Fibroblast of skin of right biceps (primary cell): ENCODE data around the gene PDIA5.

Source experiments
- DNase-seq: peaks from one replicate; pipeline ENCODE4 v3.0.0-alpha.2; 2013

PDIA5 gene

DNA sequence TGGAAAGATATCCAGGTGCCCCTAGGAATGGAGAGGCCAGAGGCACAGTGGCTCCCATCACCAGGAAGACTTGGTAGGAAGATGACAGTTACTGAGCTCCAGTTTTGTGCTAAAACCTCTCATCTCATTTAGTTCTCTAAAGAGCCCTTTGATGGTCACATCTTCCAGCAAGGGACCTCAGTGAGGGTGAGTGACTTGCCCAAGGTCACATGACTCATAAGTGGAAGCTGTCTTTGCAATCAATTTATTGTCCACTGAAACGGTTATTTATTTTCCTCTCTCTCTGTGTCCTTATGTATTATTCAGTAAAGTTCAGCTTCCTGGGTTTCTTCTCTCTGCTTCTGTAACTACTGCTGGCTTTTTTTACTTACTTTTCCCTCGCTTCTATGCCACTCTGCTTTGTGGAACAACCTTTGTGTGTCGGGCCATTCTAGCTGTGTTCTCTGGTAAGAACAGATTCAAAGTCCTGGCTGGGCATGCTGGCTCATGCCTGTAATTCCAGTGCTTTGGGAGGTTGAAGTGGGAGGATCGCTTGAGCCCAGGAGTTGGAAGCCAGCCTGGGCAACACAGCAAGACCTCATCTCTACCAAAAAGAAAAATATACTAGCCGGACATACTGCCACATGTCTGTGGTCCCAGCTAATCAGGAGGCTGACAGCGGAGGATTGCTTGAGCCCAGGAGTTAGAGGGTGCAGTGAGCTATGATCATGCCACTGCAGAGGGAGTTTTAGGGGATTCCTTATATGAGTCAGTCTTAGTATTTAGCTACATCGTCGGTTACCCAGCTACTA lies 55.9 kb downstream of the PDIA5 start:
- no peak for DNase-seq

DNA sequence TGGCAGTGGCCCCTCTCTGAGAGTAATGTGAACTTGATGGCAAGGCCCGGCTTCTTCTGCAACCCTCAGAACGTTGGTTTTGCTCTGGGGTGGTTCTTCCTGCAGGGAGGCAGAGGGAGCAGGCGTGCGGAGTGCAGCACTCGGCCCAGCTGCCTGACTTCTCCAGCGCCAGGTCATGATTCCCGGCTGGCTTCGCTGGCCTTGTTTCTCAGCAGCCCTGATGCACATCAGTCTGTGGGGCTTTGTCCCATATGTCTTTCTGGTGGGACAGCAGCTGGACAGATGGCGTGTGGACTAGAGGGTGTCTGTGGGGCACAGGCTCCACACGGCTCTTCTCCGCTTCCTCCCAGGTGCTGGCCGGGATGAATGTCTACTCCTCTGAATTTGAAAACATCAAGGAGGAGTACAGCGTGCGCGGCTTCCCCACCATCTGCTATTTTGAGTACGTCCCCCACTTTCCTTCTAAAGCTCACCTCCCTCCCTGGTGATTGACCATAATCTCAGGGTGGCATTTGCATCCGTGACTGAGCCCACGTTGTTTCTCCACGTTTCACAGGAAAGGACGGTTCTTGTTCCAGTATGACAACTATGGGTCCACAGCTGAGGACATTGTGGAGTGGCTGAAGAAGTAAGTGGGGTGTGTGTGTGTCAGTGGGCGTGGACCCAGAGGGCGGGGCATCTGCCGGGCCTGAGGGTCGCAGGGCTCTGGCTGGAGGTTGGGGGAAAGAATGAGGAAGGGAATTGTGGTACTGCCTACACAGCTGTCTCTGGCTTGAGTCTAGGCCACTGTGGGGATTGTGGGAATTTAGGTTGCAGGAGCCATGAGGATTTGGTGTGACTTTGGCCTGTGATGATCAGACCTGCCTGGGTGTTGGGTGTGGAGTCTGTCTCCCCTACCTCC lies 57.1 kb downstream of the PDIA5 start:
- DNase-seq: no peak

DNA sequence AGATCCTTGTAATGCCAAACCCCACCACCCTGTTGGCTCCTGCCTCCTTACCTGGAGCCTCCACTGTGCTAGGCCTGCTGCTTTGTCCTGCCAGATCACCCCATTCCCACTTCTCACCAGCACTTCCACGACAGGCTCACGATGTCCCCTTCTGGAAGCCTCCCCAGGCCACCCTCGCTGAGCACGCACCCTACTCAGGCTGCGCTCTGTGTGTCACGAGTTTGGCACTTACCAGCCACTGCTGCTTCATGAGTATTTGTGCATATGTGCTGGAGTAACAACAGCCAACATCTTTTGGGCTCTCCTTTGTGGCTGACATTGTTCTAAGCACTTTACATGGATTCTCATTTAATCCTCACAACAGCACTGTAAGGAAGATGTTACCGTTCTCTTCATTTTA lies 58.1 kb downstream of the PDIA5 start:
- DNase-seq: no peak

DNA sequence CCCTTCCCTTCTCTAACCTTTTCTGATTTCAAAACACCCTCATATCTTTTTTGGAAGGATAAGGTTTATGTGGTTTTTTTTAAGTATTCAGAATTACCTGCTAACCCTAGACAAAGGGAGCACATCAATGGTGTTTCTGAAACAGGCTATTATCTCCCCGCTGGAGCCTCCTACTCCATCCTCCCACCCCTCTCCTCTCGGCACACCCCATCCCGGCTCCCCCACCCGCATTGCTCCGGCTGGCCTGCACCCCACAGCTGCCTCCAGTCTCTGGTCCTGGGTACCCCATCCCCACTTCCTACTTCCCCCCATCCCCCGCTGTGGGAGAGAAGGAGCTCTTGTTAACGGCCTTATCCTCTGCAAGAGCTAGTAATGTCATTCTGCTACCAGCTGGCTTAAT lies 59.2 kb downstream of the PDIA5 start:
- DNase-seq: no peak

DNA sequence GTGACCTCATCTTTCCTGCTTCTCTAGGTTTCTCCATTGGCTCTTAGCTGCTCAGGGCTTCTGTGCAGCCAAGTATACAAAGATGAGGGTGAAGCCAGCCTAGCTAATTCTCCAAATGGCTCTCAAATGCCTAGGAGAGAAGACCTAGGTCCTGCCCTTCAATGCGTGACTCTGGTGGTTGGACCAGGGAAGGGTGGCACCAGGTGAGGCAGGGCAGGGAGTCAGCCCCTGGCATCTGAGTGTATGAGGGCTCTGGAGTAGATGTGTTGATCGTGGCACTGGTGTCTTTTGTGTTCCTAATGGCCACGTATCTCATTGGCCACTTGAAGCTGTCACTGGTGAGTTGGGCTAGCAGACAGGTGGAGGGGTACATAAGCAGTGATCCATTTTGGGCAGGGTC lies 59.8 kb downstream of the PDIA5 start:
- DNase-seq: no peak

DNA sequence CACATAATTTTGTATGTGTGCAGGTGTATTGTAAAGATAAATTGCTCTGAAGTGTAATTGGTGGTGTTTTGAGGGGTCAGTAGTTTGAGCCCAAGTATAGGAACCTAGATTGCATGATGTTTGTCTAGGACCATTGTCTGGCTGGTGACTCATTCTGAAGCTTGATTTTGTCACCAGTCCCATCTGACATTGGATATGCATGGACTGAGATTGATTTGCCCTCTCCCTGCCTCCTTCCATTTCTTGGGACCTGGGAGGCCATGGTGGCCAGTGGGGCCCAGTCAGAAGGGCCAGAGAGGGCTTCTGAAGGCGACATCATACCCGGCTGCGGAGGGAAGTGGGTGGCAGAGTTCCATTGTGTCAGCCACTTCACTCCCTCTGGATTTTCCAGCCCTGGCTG lies 62.3 kb downstream of the PDIA5 start:
- no peak for DNase-seq

DNA sequence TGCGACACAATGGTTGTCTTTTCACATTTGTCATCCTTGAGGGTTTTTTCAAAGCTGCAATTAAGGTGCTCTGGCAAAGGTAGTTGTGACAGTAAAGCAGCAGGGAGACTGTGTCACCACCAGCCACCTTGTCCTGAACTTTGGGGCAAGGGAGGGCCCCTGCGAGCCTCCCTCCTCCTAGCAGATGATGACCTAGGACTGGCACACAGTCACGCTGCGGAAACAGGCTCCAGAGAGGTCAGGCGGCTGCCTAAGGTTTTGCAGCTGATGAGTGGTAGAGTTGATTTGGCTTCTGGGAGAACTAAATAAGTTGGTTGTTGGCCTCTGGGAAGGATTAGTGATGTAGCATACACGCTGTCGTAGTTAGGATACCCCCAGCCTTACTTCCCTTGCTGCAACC lies 62.7 kb downstream of the PDIA5 start:
- no peak for DNase-seq

DNA sequence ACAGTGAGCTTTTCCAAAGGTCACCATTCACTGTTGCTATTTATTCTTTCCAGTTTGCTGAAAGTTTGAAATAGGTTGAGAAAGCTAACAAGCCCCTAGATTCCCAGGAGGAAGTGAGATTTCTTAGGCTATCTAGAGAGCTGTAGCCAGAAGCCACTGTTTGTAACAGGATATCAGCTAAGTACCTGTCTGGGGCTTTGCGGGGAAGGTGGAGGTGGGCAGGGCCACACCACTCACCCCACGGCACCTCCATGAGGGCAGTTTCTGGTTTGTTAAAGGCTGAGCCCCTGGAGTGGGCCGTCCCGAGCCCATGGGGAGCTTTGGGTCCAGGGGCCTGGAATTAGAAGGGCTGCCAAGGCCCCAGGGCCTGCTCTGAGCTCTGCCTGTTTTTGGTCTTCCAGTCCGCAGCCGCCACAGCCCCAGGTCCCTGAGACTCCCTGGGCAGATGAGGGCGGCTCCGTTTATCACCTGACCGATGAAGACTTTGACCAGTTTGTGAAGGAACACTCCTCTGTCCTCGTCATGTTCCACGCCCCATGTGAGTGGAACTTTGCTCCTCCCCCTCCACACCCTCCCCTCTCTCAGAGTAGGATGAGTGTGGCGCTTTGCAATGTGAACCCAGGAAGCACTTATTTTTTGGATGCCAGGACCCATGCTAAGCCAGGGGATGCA lies 63.4 kb downstream of the PDIA5 start:
- no peak for DNase-seq

DNA sequence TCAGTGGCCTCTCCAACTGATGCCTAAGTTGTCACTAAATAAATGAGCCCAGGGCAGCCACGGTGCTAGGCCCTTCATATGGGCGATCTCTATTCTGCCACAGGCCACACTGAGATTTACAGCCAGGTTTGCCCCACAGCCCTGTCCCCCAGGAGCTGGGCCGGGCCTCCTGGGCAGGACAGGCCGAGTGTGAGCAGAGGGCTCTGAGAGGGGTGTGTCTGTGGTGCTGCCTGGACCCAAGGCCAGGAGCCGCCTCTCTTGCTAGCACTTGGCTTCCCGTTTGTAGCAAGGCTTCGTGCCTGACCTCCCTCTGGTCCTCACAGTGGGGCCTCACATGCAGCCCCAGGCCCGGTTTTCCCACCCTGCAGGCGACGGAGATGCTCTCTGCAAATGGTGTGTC lies 67.8 kb downstream of the PDIA5 start:
- no peak for DNase-seq

DNA sequence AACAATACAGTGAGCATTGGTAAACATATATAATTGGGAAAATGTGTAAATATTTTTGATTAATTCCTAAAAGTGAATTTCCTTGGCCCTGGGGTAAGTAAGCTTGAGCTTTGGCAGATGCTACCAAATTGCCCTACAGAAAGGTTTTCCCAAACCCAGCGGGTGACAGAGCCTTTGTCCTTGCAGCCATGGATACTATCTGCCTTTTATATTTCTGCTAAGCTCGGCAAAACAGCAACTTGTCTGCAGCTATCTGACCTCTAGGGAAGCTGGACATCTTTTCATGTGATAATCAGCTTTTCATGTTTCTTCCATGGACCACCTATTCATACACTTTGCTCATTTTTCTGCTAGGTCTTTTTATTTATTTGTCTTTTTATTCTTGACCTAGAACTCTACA lies 70.2 kb downstream of the PDIA5 start:
- DNase-seq: no peak

DNA sequence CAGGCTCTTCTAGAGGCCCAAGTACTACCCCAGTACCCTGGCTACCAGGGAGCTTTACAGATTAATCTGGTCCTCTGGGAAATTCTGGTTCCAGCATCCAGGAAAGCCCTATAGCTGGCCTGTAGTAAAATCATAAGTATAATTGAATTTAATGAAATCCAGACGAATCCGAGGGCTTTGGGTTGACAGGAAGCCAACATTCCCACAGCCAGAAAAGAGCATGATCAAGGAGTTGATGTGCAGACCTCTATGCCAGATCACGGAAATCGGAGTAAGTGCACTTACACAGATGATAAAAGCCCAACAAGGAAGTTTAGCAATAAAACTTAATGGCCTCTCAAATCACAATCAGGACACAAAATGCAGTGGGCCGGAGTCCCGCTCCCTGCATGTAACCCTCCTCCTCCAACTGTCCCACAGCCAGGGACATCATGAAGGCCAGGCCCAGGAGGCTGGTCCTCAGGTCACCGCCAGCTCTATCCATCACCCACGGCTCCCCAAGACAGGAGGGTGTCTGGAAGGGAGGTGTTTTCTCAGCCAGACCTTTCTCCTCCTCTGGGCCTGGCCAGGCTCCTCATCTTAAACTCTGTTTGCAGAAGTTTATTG lies 72.1 kb downstream of the PDIA5 start:
- peak; percentile 70 for DNase-seq

DNA sequence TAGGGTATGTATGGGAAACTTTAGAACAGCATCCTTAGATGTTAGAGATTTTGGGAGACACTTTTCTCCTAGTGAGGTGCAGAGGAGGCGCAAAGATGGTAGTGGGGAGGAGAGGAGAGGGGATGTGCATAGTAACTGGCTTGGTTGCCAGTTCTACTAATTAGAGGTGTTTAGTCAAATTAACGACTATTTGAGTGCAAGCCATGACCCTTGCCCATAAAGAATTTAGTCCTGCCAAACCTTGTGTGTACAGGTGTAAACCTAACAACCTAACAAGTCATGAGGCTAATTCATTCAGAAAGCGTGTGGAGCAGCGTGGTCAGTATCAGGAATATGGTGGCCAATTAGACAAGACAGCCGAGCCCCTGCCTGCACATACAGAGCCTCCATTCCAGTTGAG lies 72.7 kb downstream of the PDIA5 start:
- no peak for DNase-seq

DNA sequence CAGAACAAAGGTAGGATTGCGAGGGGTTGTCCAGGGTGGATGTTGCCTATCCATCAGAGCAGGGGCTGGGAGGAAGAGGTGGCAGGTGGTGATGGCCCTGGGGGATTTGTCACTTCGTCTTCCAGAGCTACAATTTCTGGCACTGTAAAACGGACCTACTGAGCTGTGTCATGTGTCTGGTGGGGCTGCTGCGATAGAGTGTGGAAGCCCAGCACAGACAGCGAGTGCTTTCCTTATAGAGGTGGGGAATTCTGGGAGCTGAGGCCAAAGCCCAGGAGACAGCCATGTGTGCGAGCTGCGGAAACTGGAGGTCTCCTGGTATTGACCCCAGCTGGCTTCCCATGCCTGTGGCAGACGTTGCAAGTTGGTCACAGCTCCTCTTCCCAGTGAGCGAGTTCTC lies 73.7 kb downstream of the PDIA5 start:
- no peak for DNase-seq

DNA sequence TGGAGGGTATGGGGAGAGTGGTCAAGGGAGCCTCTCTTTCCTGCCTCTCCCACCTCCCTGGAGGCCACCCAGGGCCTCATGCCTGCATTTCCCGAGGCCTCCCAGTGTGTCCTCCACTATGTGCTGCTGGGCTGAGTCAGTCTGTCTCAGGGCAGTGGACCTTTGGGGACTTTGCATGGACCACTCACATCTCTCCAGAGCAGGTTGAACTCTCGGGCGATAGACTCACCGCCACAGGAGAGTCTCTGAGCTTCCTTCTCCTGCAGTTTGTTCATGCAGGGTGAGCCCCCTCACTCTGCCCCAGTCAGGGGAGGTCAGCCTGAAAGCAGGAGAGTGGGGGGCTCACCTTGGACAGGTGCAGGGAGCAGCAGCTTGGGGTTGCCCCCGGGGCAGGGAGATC lies 74.5 kb downstream of the PDIA5 start:
- DNase-seq: no peak

DNA sequence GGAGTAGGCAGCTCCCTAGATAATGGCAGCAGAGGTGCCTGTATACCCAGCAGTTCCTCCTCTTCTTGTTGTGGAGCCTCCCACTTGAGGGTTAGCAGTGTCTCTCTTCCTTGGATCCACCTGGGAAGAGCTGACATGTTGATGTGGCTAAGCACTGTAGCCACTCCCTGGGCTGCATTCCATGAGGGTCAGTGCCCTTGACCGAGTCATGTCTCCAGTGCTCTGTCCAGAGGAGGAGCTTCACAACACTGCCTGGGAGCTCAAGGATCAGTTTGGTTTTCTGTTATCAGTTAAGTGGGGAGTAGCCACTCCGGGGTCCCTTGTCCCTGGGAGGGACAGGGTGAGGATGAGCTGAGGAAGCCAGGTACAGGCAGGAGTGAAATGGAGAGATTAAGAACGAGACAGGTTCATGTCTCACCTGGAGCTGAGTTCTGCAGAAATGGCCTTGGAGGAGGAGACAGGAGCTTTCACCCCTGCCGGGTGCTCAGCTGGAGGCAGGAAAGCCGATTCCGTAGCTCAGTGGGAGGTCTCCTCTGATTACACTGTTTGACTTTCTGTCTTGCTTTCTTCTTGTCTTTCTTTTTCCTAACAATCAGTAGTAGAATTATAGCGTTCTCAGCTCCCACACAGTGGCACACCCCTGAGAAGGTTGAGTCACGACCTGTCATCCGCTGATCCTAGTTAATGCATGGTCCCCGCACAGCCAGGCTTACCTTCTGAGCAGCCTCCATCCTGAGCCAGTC lies 77.0 kb downstream of the PDIA5 start:
- no peak for DNase-seq

DNA sequence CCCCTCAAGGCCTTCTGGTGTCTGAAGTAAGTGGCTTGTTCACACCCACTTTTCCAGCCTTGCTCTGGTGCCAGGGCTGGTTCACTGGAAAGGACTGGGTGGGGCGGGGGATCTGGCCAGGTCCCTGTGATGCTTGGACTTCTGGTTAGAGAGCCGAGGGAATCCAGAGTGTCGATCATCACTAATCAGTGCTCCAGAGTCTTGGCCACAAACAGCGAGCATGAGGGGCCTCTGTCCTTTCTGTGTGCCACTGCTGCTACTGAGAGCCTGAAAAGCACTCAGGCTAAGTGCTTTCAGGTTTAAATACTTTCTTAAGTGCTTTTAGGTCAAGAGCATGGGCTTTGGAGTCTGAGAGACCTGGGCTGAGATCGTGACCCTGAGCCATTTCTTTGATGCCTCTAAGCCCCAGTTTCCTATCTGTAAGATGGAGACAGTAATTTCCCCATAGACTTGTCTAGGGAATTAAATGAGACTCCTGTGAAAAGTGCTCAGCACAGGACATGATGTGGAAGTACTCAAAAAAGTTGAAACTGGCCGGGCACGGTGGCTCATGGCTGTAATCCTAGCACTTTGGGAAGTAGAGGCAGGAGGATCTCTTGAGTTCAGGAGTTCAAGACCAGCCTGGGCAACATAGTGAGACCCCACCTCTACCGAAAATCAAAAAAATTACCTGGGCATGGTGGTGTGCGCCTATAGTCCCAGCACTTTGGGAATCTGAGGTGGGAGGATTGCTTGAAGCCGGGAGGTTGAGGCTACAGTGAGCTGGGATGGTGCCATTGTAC lies 81.1 kb downstream of the PDIA5 start:
- no peak for DNase-seq

DNA sequence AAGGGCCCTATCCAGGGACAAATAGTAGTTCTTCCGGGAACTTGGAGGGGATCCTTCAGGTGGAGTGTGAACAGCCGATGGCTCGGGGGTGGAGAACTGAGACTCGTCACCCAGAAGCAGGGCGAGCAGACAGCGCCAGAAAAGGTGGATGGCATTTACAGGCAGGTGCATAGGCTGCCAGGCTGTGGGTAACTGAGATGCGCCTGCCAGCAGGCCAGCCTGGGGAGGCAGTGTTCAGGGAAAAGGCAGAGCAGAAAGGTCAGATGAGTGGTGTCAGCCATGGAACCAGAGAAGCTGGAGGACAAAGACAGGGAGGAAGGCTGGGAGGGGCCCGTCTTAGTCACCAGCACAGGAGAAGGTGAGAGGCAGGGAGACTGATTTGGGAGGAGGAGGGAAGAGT lies 81.9 kb downstream of the PDIA5 start:
- DNase-seq: no peak

DNA sequence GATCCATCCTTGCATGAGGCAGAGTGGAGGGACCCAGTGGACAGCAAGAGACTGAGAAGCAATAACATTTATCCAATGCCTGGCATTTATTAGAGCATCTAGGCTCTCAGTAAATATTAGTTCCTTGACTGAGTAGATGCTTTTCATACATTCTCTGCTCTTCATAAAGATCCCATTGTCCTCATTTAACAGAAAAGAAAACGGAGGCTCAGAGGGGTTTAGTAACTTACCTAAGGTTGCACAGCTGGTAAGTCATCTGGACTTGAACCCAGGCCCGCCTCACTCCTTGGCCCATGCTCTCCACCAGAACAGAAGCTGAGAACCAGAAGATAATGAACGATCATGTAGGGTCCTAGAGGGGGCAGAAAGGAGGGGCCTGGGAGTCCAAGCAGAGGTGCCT lies 82.7 kb downstream of the PDIA5 start:
- DNase-seq: no peak

DNA sequence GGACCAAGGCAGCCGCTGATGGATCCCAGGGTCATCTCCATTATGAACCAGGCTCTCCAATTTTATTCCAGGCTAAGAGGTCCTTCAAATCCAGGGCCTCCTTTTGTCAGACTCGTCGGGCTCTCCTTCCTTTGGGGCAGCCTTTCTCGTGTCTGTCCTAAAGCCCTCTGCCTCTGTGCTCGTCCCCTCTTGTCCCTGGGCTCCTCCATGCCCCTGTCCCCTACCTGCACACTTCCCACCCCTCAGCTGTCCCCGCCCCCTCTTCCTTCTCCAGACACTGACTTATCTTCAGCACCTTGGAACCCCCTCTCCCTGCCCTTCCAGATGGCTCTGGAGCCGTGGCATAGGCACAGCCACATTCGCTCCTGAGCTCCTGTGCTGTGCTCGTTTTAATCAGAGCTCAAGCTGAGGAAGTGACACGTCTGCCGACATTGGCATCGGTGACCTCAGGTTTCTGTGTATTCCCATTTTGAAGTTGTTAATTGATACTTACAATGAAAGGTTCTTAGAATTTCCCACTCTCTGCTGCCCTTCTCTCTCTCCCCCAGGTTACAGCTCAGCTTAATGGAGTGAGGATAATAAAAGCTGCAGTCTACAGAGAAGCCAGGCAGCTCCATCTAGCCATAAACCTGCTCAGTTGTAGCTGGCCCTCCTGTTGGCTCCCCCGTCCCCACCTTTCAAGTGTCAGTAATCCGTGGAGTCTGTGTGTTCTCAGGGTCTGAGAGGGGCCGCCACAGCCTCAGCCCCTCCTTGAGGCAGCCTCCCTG lies 83.8 kb downstream of the PDIA5 start:
- no peak for DNase-seq

DNA sequence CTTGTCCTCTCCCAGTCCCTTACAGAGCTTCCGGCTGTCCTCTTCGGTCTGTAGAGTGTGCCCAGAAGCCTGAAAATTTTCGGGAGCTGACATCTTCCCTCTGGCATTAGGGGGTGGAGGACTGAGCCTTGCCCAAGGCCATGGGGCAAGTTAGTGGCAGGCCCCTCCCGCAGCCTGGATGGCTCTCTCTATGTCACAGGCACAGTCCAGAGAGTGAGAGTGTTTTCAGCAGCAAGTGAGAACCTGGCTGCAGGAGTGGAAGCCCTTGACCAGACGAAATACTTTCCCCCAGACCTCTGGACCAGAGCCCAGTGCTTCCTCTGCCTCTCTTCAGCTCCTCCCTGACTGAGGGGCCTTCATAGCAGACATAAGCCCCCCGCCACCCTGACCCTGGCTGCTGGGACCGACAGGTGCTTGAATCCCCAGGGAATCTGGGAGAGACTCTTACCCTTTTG lies 84.5 kb downstream of the PDIA5 start:
- DNase-seq: no peak
